MM.1S (cell line): ENCODE measurements around the gene PRDM1.

ENCODE experiments used
- DNase-seq: peaks from one replicate; pipeline ENCODE4 v3.0.0-alpha.2; 2015
- H2AFZ ChIP-seq: fragments of 300-600 bp; sonication (generic); 2 replicates; pipeline ENCODE4 v1.6.0; 2016; ENCODE audit warnings: antibody characterized with exemption, low read length
- H3F3A ChIP-seq: fragments of 300-600 bp; sonication (generic); 2 replicates; pipeline ENCODE4 v1.6.1; 2016; ENCODE audit warnings: mild to moderate bottlenecking, antibody characterized with exemption, low read length, moderate library complexity, mixed read lengths; ENCODE audit not compliant: insufficient read depth
- H3K27ac ChIP-seq: fragments of 300-600 bp; sonication (generic); 2 replicates; pipeline ENCODE4 v1.5.1; 2016; ENCODE audit warnings: mild to moderate bottlenecking, low read length
- H3K27me3 ChIP-seq: fragments of 300-600 bp; sonication (generic); replicated peaks from 2 replicates; pipeline ENCODE4 v1.6.0; 2016; ENCODE audit warnings: low read length; ENCODE audit not compliant: insufficient read depth
- H3K36me3 ChIP-seq: fragments of 300-600 bp; sonication (generic); replicated peaks from 2 replicates; pipeline ENCODE4 v1.6.1; 2016; ENCODE audit warnings: mild to moderate bottlenecking, low read length, mixed read lengths; ENCODE audit not compliant: insufficient read depth
- H3K4me1 ChIP-seq: fragments of 300-600 bp; sonication (generic); 2 replicates; pipeline ENCODE4 v1.6.1; 2016; ENCODE audit warnings: low read length, mixed read lengths
- H3K4me2 ChIP-seq: fragments of 300-600 bp; sonication (generic); 2 replicates; pipeline ENCODE4 v1.6.0; 2016; ENCODE audit warnings: low read depth, low read length
- H3K4me3 ChIP-seq: fragments of 300-600 bp; sonication (generic); 2 replicates; pipeline ENCODE4 v1.5.1; 2016; ENCODE audit warnings: low read length, mixed read lengths
- H3K79me2 ChIP-seq: fragments of 300-600 bp; sonication (generic); 2 replicates; pipeline ENCODE4 v1.6.1; 2016; ENCODE audit warnings: mixed run types, low read length, mixed read lengths
- H3K9ac ChIP-seq: fragments of 300-600 bp; sonication (generic); 2 replicates; pipeline ENCODE4 v1.6.1; 2016; ENCODE audit warnings: low read length, mixed read lengths
- H3K9me2 ChIP-seq: fragments of 300-600 bp; sonication (generic); replicated peaks from 2 replicates; pipeline ENCODE4 v1.6.1; 2016; ENCODE audit warnings: mild to moderate bottlenecking, low read length, mixed read lengths; ENCODE audit not compliant: insufficient read depth
- H3K9me3 ChIP-seq: fragments of 300-600 bp; sonication (generic); replicated peaks from 2 replicates; pipeline ENCODE4 v1.6.1; 2016; ENCODE audit warnings: mild to moderate bottlenecking, low read length, mixed read lengths; ENCODE audit not compliant: insufficient read depth
- H4K20me1 ChIP-seq: fragments of 300-600 bp; sonication (generic); 2 replicates; pipeline ENCODE4 v1.6.1; 2016; ENCODE audit warnings: mild to moderate bottlenecking, low read length, moderate library complexity, mixed read lengths; ENCODE audit not compliant: insufficient read depth
- CTCF ChIP-seq: fragments of 300-600 bp; sonication (generic); IDR thresholded peaks from 2 replicates; pipeline ENCODE4 v1.5.1; 2016; ENCODE audit warnings: antibody characterized with exemption, low read length, mixed read lengths
- EZH2 ChIP-seq: fragments of 300-600 bp; sonication (generic); optimal IDR thresholded peaks from 2 replicates; pipeline ENCODE3; 2017; ENCODE audit warnings: low read depth, mild to moderate bottlenecking, antibody characterized with exemption, low read length, mixed read lengths
- EZH2phosphoT487 ChIP-seq: fragments of 300-600 bp; sonication (generic); IDR thresholded peaks from 2 replicates; pipeline ENCODE4 v1.6.1; 2018; ENCODE audit warnings: antibody characterized with exemption, low read length

Gene PRDM1

GRCh38 chr6:106138151-106138550, 52.0 kb downstream of the PRDM1 start:
- Histone ChIP-seq H3K4me2 (peak overlapping the region; percentile 18; the same call in 1 of the 2 replicates), H3K9ac (no peak overlapping the region), H3K79me2 (peaks cover 3% of the 10 kb centered on the region), H3K4me1 (peaks cover 41% of the 10 kb centered on the region), H3K27ac (peak overlapping the region; percentile 26; the same call in 1 of the 2 replicates), H3K36me3 (no peaks in the 10 kb centered on the region), H4K20me1 (no peaks in the 10 kb centered on the region), H3F3A (peaks cover 27% of the 10 kb centered on the region), H2AFZ (peak overlapping the region; percentile 19), H3K9me2 (no peaks in the 10 kb centered on the region), H3K9me3 (no peaks in the 10 kb centered on the region), H3K27me3 (no peaks in the 10 kb centered on the region), H3K4me3 (no peak overlapping the region)
- TF ChIP-seq EZH2 (no peak), EZH2phosphoT487 (no peak), CTCF (no peak)
- no peak for DNase-seq

GRCh38 chr6:106141441-106142237, 55.5 kb downstream of the PRDM1 start:
- Histone ChIP-seq H3K27me3 (no peaks in the 10 kb centered on the region), H3K9me3 (no peaks in the 10 kb centered on the region), H4K20me1 (no peaks in the 10 kb centered on the region), H3K9ac (peak overlapping the region; percentile 74), H3K27ac (peak overlapping the region; percentile 97), H3K4me3 (peak overlapping the region; percentile 21; the same call in 1 of the 2 replicates), H3K36me3 (no peaks in the 10 kb centered on the region), H3K9me2 (no peaks in the 10 kb centered on the region), H3K4me2 (peak overlapping the region; percentile 72), H2AFZ (peak overlapping the region; percentile 11; the same call in 1 of the 2 replicates), H3K4me1 (peaks cover 73% of the 10 kb centered on the region), H3F3A (peaks cover 56% of the 10 kb centered on the region), H3K79me2 (peaks cover 16% of the 10 kb centered on the region)
- DNase-seq, result peak; percentile 95
- TF ChIP-seq EZH2 (no peak), CTCF (no peak)

- Histone ChIP-seq H3K9ac (peak overlapping the region; percentile 74), H3F3A (peaks cover 68% of the 10 kb centered on the region), H3K4me1 (peaks cover 81% of the 10 kb centered on the region), H3K27ac (peak overlapping the region; percentile 97), H4K20me1 (no peaks in the 10 kb centered on the region), H3K79me2 (peaks cover 21% of the 10 kb centered on the region), H3K36me3 (no peaks in the 10 kb centered on the region), H3K9me2 (no peaks in the 10 kb centered on the region), H3K9me3 (no peaks in the 10 kb centered on the region), H2AFZ (no peak overlapping the region), H3K27me3 (no peaks in the 10 kb centered on the region), H3K4me2 (peak overlapping the region; percentile 72), H3K4me3 (peak overlapping the region; percentile 16; the same call in 1 of the 2 replicates)
- TF ChIP-seq EZH2 (no peak), CTCF (no peak), EZH2phosphoT487 (no peak)
- peak; percentile 7 for DNase-seq
Measured at GRCh38 chr6:106142876-106143431, 56.8 kb downstream of the PRDM1 start.
